GM19372 (cell line): ENCODE data around the gene PREX1.
"Not testable (repeated sequence)": the region's sequence is repeated elsewhere in the genome, so short reads cannot be mapped to it uniquely, and the experiment has no call there.

Experiments
- ATAC-seq: cut with Tn5 transposase; IDR thresholded peaks from one replicate; pipeline ENCODE4 v1.9.1; 2021; ENCODE audit warnings: mild to moderate bottlenecking, low read depth, moderate library complexity; ENCODE audit not compliant: unreplicated experiment

Gene PREX1

GRCh38 chr20:48782053-48782452, 45.7 kb downstream of the PREX1 start:
- no peak for ATAC-seq

GRCh38 chr20:48781634-48782033, 46.2 kb downstream of the PREX1 start:
- ATAC-seq = no peak

DNA sequence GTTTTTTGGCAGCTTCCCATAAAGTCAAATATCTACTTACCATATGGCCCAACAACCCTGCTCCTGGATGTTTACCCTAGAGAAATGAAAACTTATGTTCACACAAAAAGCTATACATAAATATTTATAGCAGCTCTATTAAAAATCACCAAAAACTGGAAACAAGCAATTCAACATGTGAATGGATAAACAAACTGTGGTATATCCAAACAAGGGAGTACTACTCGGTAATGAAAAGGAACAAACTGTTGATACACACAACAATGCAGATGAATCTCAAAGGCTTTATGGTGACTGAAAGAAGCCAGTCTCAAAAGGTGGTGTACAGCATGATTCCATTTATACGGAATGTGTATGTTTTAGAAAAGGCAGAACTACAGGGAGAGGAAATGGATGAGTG, 48.4 kb downstream of the PREX1 start:
- no peak for ATAC-seq

DNA sequence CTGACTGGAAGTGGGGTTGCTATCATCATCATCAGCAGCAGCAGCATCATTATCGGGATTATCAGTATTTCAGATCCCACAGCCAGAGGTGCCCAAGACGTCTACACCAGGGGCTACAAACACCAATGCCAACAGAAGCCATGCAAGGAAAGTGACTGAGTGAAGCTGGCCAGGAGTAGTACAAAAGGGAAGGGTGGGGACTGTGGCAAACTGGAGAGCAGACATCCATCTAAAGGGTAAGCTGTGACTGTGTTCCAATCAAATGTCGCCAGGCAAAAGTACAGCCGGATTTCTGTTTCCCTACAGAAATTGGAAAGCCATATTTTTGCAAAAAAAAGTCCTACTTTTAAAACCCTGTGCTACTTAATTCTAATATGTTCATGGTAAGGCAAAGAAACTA, 50.0 kb downstream of the PREX1 start:
- no peak for ATAC-seq

- ATAC-seq = no peak
Observed at GRCh38 chr20:48777005-48777404, 50.8 kb downstream of the PREX1 start.

GRCh38 chr20:48776306-48776705, 51.5 kb downstream of the PREX1 start:
- ATAC-seq = no peak

DNA sequence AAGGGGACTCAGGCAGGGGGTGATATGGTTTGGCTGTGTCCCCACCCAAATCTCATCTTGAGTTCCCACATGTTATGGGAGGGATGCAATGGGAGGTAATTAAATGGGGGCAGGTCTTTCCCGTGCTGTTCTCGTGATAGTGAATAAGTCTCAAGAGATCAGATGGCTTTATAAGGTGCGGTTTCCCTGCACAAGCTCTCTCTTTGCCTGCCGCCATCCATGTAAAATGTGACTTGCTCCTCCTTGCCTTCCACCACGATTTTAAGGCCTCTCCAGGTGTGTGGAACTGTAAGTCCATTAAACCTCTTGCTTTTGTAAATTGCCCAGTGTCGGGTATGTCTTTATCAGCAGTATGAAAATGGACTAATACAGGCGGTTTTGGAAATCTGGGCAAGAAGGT, 52.3 kb downstream of the PREX1 start:
- not testable (repeated sequence) for ATAC-seq

- no peak for ATAC-seq
Observed at GRCh38 chr20:48774696-48775095, 53.1 kb downstream of the PREX1 start.

- ATAC-seq = no peak
Observed at GRCh38 chr20:48773837-48774418, 53.9 kb downstream of the PREX1 start.

DNA sequence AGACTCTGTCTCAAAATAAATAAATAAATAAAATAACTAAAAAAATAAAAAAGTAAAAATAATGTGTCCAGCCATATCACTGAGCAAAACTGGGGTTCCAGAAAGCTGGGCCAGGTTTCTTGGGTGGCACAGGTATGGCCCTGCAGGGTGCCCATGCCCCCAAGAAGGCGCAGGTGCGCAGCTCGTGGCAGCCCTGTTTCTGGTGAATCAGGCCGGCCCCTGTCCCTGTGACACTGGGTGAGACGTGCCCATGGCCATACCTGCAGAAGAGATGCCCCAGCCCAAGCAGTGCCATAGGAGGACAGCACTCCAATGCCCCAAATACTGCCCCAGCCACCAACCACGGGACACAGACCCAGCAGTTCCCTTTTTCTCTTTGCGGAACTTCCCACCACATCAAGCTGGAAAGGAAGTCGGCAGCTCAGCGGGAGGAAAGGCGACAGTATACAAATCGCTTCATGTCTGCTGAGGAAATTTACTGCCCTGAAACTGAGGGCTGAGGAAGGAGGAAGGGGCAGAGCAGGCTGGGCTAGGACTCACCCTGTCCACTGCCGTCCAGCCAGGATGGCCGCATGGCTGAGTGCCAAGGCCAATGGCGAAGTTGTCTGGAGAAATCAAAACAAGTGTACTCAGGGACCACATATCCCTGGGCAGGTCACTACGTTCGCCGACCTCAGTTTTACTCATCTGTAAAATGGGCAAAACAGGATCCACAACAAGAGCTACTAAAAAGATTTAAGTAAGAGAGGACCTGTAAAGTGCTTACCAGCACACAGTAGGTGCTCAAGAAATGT, 55.4 kb downstream of the PREX1 start:
- ATAC-seq = no peak

DNA sequence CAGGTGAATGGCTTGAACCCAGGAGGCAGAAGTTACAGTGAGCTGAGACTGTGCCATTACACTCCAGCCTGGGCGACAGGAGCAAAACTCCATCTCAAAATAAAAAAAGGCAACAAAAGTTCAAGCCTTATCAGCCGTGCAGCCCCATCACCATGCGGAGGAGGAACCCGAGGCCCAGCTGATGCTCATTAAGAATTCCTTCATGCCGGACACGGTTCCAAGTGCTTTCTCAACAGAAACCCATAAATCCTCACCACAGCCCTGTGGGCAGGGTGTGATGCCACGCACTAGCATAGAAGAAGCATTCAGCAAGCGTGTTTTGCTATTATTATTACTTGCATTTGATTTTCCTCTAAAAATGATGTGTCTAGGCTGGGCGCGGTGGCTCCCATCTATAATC, 56.3 kb downstream of the PREX1 start:
- ATAC-seq = no peak

GRCh38 chr20:48770700-48771442, 56.9 kb downstream of the PREX1 start:
- ATAC-seq = no peak

GRCh38 chr20:48769069-48769983, 58.5 kb downstream of the PREX1 start:
- no peak for ATAC-seq

DNA sequence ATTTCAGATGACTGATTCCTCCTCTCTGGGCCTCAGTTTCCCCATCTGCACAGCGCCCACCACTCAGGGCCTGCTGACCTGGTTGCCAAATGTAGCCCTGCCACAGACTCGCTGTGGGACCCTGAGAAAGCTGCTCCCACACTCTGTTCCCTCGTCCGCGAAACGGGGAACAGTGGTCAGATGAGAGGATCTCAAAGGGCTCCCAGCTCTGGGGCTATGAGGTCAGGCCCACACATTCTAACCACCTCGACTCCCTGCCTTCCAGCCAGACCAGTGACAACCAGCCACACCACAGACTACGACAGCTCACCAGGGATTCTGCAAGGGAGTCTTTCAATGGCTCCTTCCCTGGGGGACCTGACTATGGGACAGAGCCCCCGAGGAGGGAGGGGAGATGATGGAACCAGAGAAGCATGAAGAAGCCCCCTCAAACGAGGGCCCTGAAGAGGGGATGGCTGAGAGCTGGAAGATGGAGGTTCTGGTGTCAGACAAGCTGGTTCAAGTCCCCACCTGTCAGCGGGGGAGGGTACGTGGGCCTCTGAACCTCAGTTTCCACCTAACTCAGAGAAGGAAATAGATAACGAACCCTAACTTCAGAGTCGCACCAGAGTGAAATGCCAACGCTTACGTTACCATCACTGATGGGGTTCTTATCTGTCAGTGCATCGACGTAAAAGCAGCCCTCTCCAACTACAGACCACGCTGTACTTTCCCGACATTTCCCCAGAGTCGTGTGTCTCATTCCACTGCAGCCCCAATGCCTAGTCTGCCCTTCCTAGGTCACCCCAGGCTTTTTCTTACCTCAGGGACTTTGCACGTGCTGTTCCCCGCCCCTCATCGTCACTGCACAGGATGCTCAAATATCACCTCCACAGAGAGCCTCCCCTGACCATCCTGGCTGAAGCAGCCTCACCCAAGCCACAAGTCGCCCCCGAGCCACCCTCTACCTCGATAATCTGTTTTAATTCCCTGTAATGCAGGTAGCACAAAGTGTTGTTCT, 60.5 kb downstream of the PREX1 start:
- ATAC-seq = no peak

- no peak for ATAC-seq
Observed at GRCh38 chr20:48766205-48766604, 61.6 kb downstream of the PREX1 start.

GRCh38 chr20:48765359-48765758, 62.4 kb downstream of the PREX1 start:
- ATAC-seq = no peak

- ATAC-seq = no peak
Observed at GRCh38 chr20:48763216-48763914, 64.4 kb downstream of the PREX1 start.

GRCh38 chr20:48761874-48762273, 65.9 kb downstream of the PREX1 start:
- no peak for ATAC-seq
